Stimulated activated memory B cell treated with anti-CD40 and anti-IgM and Interleukin-4, amounts not matched to agents 10 μg/mL and 1 μg/mL and 100 μg/mL, for 72 hours (primary cell): Measurements from ENCODE around the gene ADISSP.

Experiments used
- ATAC-seq: fragments of 150-1000 bp; cut with Tn5 transposase; 2 replicates; pipeline ENCODE4 v1.10.0; 2021
- H3K27ac Mint-ChIP-seq: one replicate; pipeline ENCODE4 v1.8.0; 2022; ENCODE audit warnings: mild to moderate bottlenecking, mixed read lengths
- H3K27me3 Mint-ChIP-seq: one replicate; pipeline ENCODE4 v1.8.0; 2022; ENCODE audit warnings: mixed read lengths
- H3K36me3 Mint-ChIP-seq: one replicate; pipeline ENCODE4 v1.8.0; 2022; ENCODE audit warnings: mixed read lengths
- H3K4me1 Mint-ChIP-seq: one replicate; pipeline ENCODE4 v1.8.0; 2022; ENCODE audit warnings: mixed read lengths
- H3K4me3 Mint-ChIP-seq: one replicate; pipeline ENCODE4 v1.8.0; 2022; ENCODE audit warnings: mild to moderate bottlenecking, moderate library complexity, mixed read lengths
- H3K9me3 Mint-ChIP-seq: one replicate; pipeline ENCODE4 v1.8.0; 2022; ENCODE audit warnings: mixed read lengths

Gene ADISSP

GRCh38 chr20:3767427-3768341, at the start of gene ADISSP:
Gene ADISSP, minus strand, starts transcription at chr20:3767753. Its CDS starts 7,653 bp downstream, at chr20:3760100.
- H3K27ac Mint-ChIP-seq: peak within 1 kb of the TSS; percentile 90
- H3K27me3 Mint-ChIP-seq: no peaks in the 10 kb centered on the region
- ATAC-seq: peak; percentile 97
- H3K9me3 Mint-ChIP-seq: no peaks in the 10 kb centered on the region
- peak within 1 kb of the TSS; percentile 89 for H3K4me3 Mint-ChIP-seq
- H3K4me1 Mint-ChIP-seq: peaks cover 47% of the 10 kb centered on the region
- H3K36me3 Mint-ChIP-seq: no peaks in the 10 kb centered on the region

DNA sequence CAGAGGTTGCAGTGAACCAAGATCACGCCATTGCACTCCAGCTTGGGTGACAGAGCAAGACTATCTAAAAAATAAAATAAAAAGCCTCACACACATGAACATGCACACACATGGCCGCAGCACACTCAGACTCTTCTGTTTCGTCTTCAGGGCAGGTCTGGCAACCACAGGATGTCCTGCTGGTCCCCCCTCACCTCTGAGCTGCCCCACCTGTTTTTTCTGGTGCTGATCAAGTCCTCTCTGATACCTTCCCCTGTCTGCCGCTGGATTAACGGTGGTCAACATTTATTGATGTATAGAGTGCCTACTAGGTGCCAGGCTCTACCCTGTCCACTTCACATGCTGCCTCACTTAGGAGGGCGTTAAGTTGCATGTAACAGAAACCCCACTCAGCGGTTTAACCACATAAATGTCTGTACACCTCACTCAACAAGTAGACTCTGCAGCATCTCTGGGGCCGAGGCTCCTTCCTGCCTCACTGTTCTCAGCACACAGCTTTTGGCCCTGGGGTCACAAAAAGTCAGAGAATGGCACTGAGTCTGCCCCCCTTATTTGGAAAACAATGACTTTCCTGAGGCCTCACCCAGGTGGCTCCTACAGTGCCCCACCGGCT, 48.3 kb upstream of the ADISSP start:
- Mint-ChIP-seq H3K27ac (no peak overlapping the region), H3K4me1 (peaks cover 31% of the 10 kb centered on the region), H3K4me3 (no peak overlapping the region)

DNA sequence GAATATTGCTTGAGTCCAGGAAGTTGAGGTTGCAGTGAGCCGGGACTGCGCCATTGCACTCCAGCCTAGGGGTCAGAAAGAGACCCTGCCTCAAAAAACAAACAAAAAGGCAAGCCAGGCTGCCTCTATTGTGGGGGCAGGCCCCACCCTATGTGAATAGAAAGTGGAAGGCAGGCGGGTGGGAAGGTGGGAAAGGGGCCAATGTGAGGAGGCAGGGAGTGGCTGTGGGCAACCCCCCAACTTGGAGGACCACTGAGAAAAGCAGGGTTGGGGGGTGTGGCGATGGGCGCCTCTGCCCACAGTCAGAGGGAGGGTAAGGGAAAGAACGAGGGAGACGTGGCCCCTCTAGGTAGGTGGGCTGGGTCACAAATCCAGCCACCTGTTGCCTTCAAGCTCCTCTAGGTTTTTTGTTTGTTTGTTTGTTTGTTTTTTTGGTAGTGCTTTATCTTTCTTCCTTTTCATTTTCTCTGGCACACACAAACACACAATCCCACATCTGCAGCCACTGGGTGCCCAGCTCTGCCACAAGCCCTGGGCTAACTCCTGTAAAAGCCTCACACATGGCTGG, 47.5 kb upstream of the ADISSP start:
- peaks cover 28% of the 10 kb centered on the region for H3K4me1 Mint-ChIP-seq
- no peaks in the 10 kb centered on the region for H3K27me3 Mint-ChIP-seq
- H3K27ac Mint-ChIP-seq: no peak overlapping the region
- no peak for ATAC-seq
- H3K36me3 Mint-ChIP-seq: no peaks in the 10 kb centered on the region
- H3K9me3 Mint-ChIP-seq: no peaks in the 10 kb centered on the region
- no peak overlapping the region for H3K4me3 Mint-ChIP-seq

More for the DNA sequence above, 48.3 kb upstream of the ADISSP start:
- Mint-ChIP-seq H3K9me3 (no peaks in the 10 kb centered on the region), H3K36me3 (no peaks in the 10 kb centered on the region), H3K27me3 (no peaks in the 10 kb centered on the region)
- ATAC-seq: no peak

GRCh38 chr20:3813848-3814581, 46.5 kb upstream of the ADISSP start:
- Mint-ChIP-seq H3K27ac (no peak overlapping the region), H3K4me3 (no peak overlapping the region), H3K27me3 (no peaks in the 10 kb centered on the region), H3K36me3 (no peaks in the 10 kb centered on the region), H3K9me3 (no peaks in the 10 kb centered on the region), H3K4me1 (peaks cover 18% of the 10 kb centered on the region)
- no peak for ATAC-seq

GRCh38 chr20:3812975-3813847, 45.7 kb upstream of the ADISSP start:
- Mint-ChIP-seq H3K4me3 (no peak overlapping the region), H3K36me3 (no peaks in the 10 kb centered on the region), H3K27ac (no peak overlapping the region), H3K4me1 (peaks cover 13% of the 10 kb centered on the region), H3K27me3 (no peaks in the 10 kb centered on the region), H3K9me3 (no peaks in the 10 kb centered on the region)
- ATAC-seq: no peak

- H3K4me3 Mint-ChIP-seq: no peak overlapping the region
- ATAC-seq: no peak
- peak overlapping the region; percentile 77 for H3K27ac Mint-ChIP-seq
- H3K27me3 Mint-ChIP-seq: no peaks in the 10 kb centered on the region
- H3K36me3 Mint-ChIP-seq: no peaks in the 10 kb centered on the region
- H3K4me1 Mint-ChIP-seq: peaks cover 13% of the 10 kb centered on the region
- no peaks in the 10 kb centered on the region for H3K9me3 Mint-ChIP-seq
Observed at GRCh38 chr20:3812259-3812681, 44.7 kb upstream of the ADISSP start.

DNA sequence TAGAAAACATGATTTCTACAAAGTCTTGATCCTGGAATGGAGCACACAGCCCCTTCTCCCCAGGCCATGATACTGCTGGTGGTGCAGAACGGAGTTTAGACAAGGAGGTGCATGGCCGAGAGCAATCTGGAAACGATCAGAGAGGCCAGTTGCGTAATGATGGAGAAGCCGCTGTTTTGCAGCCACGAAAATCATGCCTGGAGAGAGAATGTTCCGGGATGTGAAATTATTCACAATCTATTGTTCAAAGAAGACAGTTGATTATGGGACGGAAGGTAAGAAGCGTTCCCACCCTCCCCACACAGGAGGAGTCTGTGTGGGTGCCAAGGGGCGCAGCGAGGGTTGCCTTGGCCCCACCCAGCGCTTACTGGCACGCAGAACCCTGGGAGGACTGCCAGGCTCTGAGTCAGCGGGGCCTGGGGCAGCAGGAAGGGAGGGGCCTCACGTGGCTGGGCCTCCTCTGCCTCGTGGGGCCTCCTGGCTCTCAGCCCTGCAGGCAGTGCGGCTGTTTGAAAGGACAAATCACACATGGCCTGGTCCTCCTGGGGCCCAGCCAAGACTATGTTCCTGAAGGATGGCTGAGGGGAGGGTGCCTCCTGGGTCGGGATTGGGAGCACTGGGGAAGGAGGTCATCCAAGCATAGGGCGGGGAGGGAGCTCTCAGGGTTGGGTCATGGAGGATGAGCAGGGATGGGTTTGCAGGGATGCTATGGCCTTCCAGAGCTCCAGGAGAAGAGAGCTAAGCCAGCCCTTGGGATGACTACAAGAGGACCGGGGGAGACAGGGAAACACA, 44.1 kb upstream of the ADISSP start:
- H3K36me3 Mint-ChIP-seq: no peaks in the 10 kb centered on the region
- no peaks in the 10 kb centered on the region for H3K9me3 Mint-ChIP-seq
- H3K4me1 Mint-ChIP-seq: peaks cover 13% of the 10 kb centered on the region
- peak overlapping the region; percentile 77 for H3K27ac Mint-ChIP-seq
- H3K4me3 Mint-ChIP-seq: peak overlapping the region; percentile 52
- ATAC-seq: peak; percentile 86
- H3K27me3 Mint-ChIP-seq: no peaks in the 10 kb centered on the region

- no peak overlapping the region for H3K4me3 Mint-ChIP-seq
- H3K4me1 Mint-ChIP-seq: peaks cover 18% of the 10 kb centered on the region
- H3K9me3 Mint-ChIP-seq: no peaks in the 10 kb centered on the region
- no peak for ATAC-seq
- peaks cover 24% of the 10 kb centered on the region for H3K36me3 Mint-ChIP-seq
- no peak overlapping the region for H3K27ac Mint-ChIP-seq
- H3K27me3 Mint-ChIP-seq: no peaks in the 10 kb centered on the region
Observed at GRCh38 chr20:3808544-3808943, 41.0 kb upstream of the ADISSP start.

- Mint-ChIP-seq H3K9me3 (no peaks in the 10 kb centered on the region), H3K27me3 (no peaks in the 10 kb centered on the region), H3K4me1 (peaks cover 33% of the 10 kb centered on the region), H3K27ac (no peak overlapping the region), H3K4me3 (no peak overlapping the region), H3K36me3 (peaks cover 44% of the 10 kb centered on the region)
- ATAC-seq: no peak
Observed at GRCh38 chr20:3804781-3805180, 37.2 kb upstream of the ADISSP start.

GRCh38 chr20:3804254-3804751, 36.8 kb upstream of the ADISSP start:
- Mint-ChIP-seq H3K36me3 (peaks cover 44% of the 10 kb centered on the region), H3K27me3 (no peaks in the 10 kb centered on the region), H3K4me3 (no peak overlapping the region), H3K9me3 (no peaks in the 10 kb centered on the region), H3K27ac (no peak overlapping the region), H3K4me1 (peaks cover 38% of the 10 kb centered on the region)
- ATAC-seq: no peak

DNA sequence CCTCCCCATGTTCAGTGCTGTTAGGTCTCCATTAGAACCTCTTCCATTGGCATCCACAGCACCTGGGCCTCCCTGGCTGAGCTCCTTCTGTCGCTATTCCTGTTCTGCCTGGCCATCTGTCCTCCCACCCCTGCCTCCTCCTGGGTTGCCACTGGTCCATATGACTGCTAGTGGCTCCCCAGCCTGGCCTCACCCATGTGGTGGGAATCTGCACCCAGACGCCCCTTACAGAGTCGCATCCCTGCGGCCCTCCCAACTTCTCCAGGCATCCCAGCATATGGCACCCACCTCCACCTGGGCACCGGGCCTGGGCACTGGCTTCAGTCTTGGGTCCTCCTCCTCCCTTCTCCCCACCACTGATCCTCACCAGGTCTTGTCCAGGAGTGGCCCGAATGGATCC, 36.3 kb upstream of the ADISSP start:
- no peak for ATAC-seq

DNA sequence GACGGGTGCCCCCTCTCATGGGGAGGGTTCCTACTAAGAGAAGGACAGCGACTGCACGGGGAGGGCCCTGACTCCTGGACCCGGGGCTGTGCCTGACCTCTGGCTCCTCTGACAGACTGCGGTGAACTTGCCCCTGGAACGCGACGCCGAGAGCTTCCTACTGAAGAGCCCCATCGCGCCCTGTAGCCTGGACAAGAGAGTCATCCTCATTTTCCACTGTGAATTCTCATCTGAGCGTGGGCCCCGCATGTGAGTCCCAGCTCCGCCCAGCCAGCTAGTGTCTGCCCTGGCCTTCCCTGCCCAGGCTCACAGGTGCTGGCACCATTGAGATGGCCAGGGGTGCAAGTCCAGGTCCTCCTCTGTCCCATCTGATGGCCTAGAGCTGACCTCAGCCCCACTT, 35.7 kb upstream of the ADISSP start:
- Mint-ChIP-seq H3K4me1 (peaks cover 48% of the 10 kb centered on the region), H3K4me3 (no peak overlapping the region), H3K27me3 (no peaks in the 10 kb centered on the region), H3K27ac (no peak overlapping the region), H3K9me3 (no peaks in the 10 kb centered on the region), H3K36me3 (peaks cover 44% of the 10 kb centered on the region)
- ATAC-seq: no peak

More for the DNA sequence above, 36.3 kb upstream of the ADISSP start:
- no peak overlapping the region for H3K4me3 Mint-ChIP-seq
- peaks cover 44% of the 10 kb centered on the region for H3K36me3 Mint-ChIP-seq
- H3K27me3 Mint-ChIP-seq: no peaks in the 10 kb centered on the region
- no peaks in the 10 kb centered on the region for H3K9me3 Mint-ChIP-seq
- peaks cover 42% of the 10 kb centered on the region for H3K4me1 Mint-ChIP-seq
- no peak overlapping the region for H3K27ac Mint-ChIP-seq

GRCh38 chr20:3802524-3803239, 35.1 kb upstream of the ADISSP start:
- H3K27ac Mint-ChIP-seq: peak overlapping the region; percentile 47
- H3K36me3 Mint-ChIP-seq: peaks cover 44% of the 10 kb centered on the region
- H3K9me3 Mint-ChIP-seq: no peaks in the 10 kb centered on the region
- peaks cover 54% of the 10 kb centered on the region for H3K4me1 Mint-ChIP-seq
- no peak overlapping the region for H3K4me3 Mint-ChIP-seq
- no peaks in the 10 kb centered on the region for H3K27me3 Mint-ChIP-seq
- ATAC-seq: no peak
